Neural cell (in vitro differentiated cells): ENCODE results near the gene RCN1. TPM values are rescaled to one million over a fixed set of nuclear protein-coding genes. Genes with fewer than 3 reads are reported as not detected.

Experiments used
- H2AFZ ChIP-seq: fragments of 200-600, 300-800 bp; sonication (generic), shearing (Covaris generic); 2 replicates; pipeline ENCODE4 v1.6.0; 2014; ENCODE audit warnings: low read depth, mild to moderate bottlenecking, antibody characterized with exemption, low read length, moderate library complexity
- H3F3A ChIP-seq: fragments of 200-600 bp; shearing (Covaris generic); 2 replicates; pipeline ENCODE4 v1.6.1; 2016; ENCODE audit warnings: mild to moderate bottlenecking, moderate library complexity, mixed read lengths, antibody characterized with exemption, low read length; ENCODE audit not compliant: insufficient read depth, poor library complexity, severe bottlenecking
- H3K27ac ChIP-seq: fragments of 200-600, 300-800 bp; sonication (generic), shearing (Covaris generic); 2 replicates; pipeline ENCODE4 v1.5.1; 2014; ENCODE audit warnings: mild to moderate bottlenecking, low read length, moderate library complexity
- H3K27me3 ChIP-seq: fragments of 300-800, 200-600 bp; sonication (generic), shearing (Covaris generic); 2 replicates; pipeline ENCODE4 v1.6.0; 2014; ENCODE audit warnings: mild to moderate bottlenecking, low read depth, low read length, moderate library complexity; ENCODE audit not compliant: insufficient read depth
- H3K36me3 ChIP-seq: fragments of 300-800, 200-600 bp; sonication (generic), shearing (Covaris generic); 2 replicates; pipeline ENCODE4 v1.5.1; 2014; ENCODE audit warnings: mild to moderate bottlenecking, antibody characterized with exemption, low read length, moderate library complexity; ENCODE audit not compliant: insufficient read depth
- H3K4me2 ChIP-seq: fragments of 300-800, 200-600 bp; sonication (generic), shearing (Covaris generic); 2 replicates; pipeline ENCODE4 v1.6.0; 2014; ENCODE audit warnings: mild to moderate bottlenecking, low read length
- H3K4me3 ChIP-seq: fragments of 300-800, 200-600 bp; sonication (generic), shearing (Covaris generic); 2 replicates; pipeline ENCODE4 v1.5.1; 2014; ENCODE audit warnings: mild to moderate bottlenecking, low read length, moderate library complexity
- H3K79me2 ChIP-seq: fragments of 200-600 bp; shearing (Covaris generic); replicated peaks from 2 replicates; pipeline ENCODE4 v1.6.0; 2014; ENCODE audit warnings: mild to moderate bottlenecking, low read length, moderate library complexity; ENCODE audit not compliant: insufficient read depth
- H3K9ac ChIP-seq: fragments of 300-800, 200-600 bp; sonication (generic), shearing (Covaris generic); 2 replicates; pipeline ENCODE4 v1.6.1; 2016; ENCODE audit warnings: mild to moderate bottlenecking, low read length, mixed read lengths
- H3K9me2 ChIP-seq: fragments of 200-600 bp; shearing (Covaris generic); 2 replicates; pipeline ENCODE4 v1.6.1; 2016; ENCODE audit warnings: mild to moderate bottlenecking, low read length, mixed read lengths; ENCODE audit not compliant: insufficient read depth
- H3K9me3 ChIP-seq: fragments of 200-600, 300-800 bp; sonication (generic), shearing (Covaris generic); 2 replicates; pipeline ENCODE4 v1.6.1; 2016; ENCODE audit warnings: mild to moderate bottlenecking, mixed run types, low read length, moderate library complexity, mixed read lengths
- H4K20me1 ChIP-seq: fragments of 200-600 bp; shearing (Covaris generic); 2 replicates; pipeline ENCODE4 v1.6.1; 2016; ENCODE audit warnings: mild to moderate bottlenecking, mixed run types; ENCODE audit not compliant: insufficient read depth
- CTCF ChIP-seq: fragments of 450-650 bp; IDR thresholded peaks from 2 replicates; pipeline ENCODE4 v1.5.1; 2014; ENCODE audit warnings: antibody characterized with exemption, mild to moderate bottlenecking, moderate library complexity; ENCODE audit not compliant: poor library complexity, severe bottlenecking
- EP300 ChIP-seq: fragments of 450-650 bp; conservative IDR thresholded peaks from 2 replicates; pipeline ENCODE4 v1.6.1; 2014; ENCODE audit warnings: antibody characterized with exemption, mild to moderate bottlenecking, moderate library complexity; ENCODE audit not compliant: poor library complexity, severe bottlenecking
- EZH2 ChIP-seq: fragments of 200-600, 300-800 bp; shearing (Covaris generic), sonication (generic); IDR thresholded peaks from 2 replicates; pipeline ENCODE4 v1.6.1; 2014; ENCODE audit warnings: antibody characterized with exemption, low read length, borderline replicate concordance, mild to moderate bottlenecking; ENCODE audit not compliant: insufficient read depth, poor library complexity, severe bottlenecking
- MXI1 ChIP-seq: fragments of 450-650 bp; conservative IDR thresholded peaks from 2 replicates; pipeline ENCODE4 v1.6.1; 2014; ENCODE audit warnings: antibody characterized with exemption, mild to moderate bottlenecking; ENCODE audit not compliant: poor library complexity, severe bottlenecking
- POLR2AphosphoS5 ChIP-seq: IDR thresholded peaks from 2 replicates; pipeline ENCODE4 v1.6.1; 2012
- RAD21 ChIP-seq: fragments of 450-650 bp; conservative IDR thresholded peaks from 2 replicates; pipeline ENCODE4 v1.6.1; 2014; ENCODE audit warnings: antibody characterized with exemption, mild to moderate bottlenecking, moderate library complexity
- SMC3 ChIP-seq: fragments of 450-650 bp; conservative IDR thresholded peaks from 2 replicates; pipeline ENCODE4 v1.6.1; 2014; ENCODE audit warnings: antibody characterized with exemption, mild to moderate bottlenecking, moderate library complexity; ENCODE audit not compliant: poor library complexity
- TAF1 ChIP-seq: IDR thresholded peaks from 2 replicates; pipeline ENCODE4 v1.6.1; 2012; ENCODE audit warnings: low read depth
- polyA plus RNA-seq: library from polyadenylated mRNA; depleted of rRNA; stranded (reverse); fragments of >200 nt; gene quantifications from 2 replicates; pipeline ENCODE4 v1.2.3, GENCODE V29; 2014
- TF ChIP-seq, protein P1 (sequence below): IDR thresholded peaks from 2 replicates; pipeline ENCODE4 v1.6.1; 2012; ENCODE audit warnings: borderline replicate concordance

RCN1 gene
- polyA plus RNA-seq, 1 donor from 2014 or later = 66.7 TPM

GRCh38 chr11:32109138-32109537, 18.3 kb downstream of the RCN1 start:
- Histone ChIP-seq H3K4me2 (no peak overlapping the region), H3K27ac (no peak overlapping the region), H2AFZ (no peak overlapping the region), H3K9ac (no peak overlapping the region), H3K9me2 (no peaks in the 10 kb centered on the region), H4K20me1 (no peaks in the 10 kb centered on the region), H3K9me3 (no peaks in the 10 kb centered on the region), H3K79me2 (no peaks in the 10 kb centered on the region), H3K4me3 (no peak overlapping the region), H3K36me3 (no peaks in the 10 kb centered on the region), H3F3A (no peaks in the 10 kb centered on the region), H3K27me3 (no peaks in the 10 kb centered on the region)
- no peak for TF ChIP-seq MXI1
- TF ChIP-seq POLR2AphosphoS5 = no peak
- TF ChIP-seq, protein P1, sequence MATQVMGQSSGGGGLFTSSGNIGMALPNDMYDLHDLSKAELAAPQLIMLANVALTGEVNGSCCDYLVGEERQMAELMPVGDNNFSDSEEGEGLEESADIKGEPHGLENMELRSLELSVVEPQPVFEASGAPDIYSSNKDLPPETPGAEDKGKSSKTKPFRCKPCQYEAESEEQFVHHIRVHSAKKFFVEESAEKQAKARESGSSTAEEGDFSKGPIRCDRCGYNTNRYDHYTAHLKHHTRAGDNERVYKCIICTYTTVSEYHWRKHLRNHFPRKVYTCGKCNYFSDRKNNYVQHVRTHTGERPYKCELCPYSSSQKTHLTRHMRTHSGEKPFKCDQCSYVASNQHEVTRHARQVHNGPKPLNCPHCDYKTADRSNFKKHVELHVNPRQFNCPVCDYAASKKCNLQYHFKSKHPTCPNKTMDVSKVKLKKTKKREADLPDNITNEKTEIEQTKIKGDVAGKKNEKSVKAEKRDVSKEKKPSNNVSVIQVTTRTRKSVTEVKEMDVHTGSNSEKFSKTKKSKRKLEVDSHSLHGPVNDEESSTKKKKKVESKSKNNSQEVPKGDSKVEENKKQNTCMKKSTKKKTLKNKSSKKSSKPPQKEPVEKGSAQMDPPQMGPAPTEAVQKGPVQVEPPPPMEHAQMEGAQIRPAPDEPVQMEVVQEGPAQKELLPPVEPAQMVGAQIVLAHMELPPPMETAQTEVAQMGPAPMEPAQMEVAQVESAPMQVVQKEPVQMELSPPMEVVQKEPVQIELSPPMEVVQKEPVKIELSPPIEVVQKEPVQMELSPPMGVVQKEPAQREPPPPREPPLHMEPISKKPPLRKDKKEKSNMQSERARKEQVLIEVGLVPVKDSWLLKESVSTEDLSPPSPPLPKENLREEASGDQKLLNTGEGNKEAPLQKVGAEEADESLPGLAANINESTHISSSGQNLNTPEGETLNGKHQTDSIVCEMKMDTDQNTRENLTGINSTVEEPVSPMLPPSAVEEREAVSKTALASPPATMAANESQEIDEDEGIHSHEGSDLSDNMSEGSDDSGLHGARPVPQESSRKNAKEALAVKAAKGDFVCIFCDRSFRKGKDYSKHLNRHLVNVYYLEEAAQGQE = no peak
- TF ChIP-seq SMC3 = no peak
- TF ChIP-seq CTCF = no peak
- TF ChIP-seq TAF1 = no peak
- TF ChIP-seq EZH2 = no peak
- no peak for TF ChIP-seq EP300
- no peak for TF ChIP-seq RAD21

DNA sequence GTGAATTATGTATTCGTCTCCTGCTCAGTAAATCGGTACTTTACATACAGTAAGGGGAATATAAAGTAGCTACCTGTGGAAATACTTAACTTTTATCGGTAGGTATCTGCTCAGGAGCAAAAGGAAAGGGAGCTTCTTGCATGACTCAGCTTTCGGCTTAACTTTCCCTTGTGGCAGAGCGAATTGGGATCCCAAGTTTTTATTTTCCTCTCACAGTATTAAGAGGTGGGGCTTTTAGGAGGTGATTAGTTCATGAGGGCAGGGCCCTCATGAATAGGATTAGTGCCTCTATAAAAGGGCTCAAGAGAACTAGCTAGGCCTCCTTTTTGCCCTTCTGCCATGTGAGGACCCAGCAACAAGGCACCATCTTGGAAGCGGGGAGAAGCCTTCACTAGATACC, 18.7 kb downstream of the RCN1 start:
- H3K9me2 ChIP-seq = no peaks in the 10 kb centered on the region
- no peaks in the 10 kb centered on the region for H3K79me2 ChIP-seq
- H3K36me3 ChIP-seq = no peaks in the 10 kb centered on the region
- TF ChIP-seq EZH2 (no peak), POLR2AphosphoS5 (no peak), CTCF (no peak), RAD21 (no peak), SMC3 (no peak), EP300 (no peak)
- TF ChIP-seq, protein P1 = no peak
- no peaks in the 10 kb centered on the region for H3F3A ChIP-seq
- no peak overlapping the region for H2AFZ ChIP-seq
- no peaks in the 10 kb centered on the region for H3K27me3 ChIP-seq
- H3K4me2 ChIP-seq = no peak overlapping the region
- no peaks in the 10 kb centered on the region for H3K9me3 ChIP-seq
- H3K4me3 ChIP-seq = no peak overlapping the region
- H3K9ac ChIP-seq = no peak overlapping the region
- H4K20me1 ChIP-seq = no peaks in the 10 kb centered on the region
- no peak overlapping the region for H3K27ac ChIP-seq
